Testis (tissue), 3 donors: ENCODE data around the gene SLC28A1. TPM values are rescaled to one million over a fixed set of nuclear protein-coding genes. Genes with fewer than 3 reads are reported as not detected.

Experiments used
- DNase-seq: peaks from one replicate; pipeline ENCODE4 v3.0.0-alpha.2; 2019
- H3K27ac ChIP-seq, 2 donors: fragments of 200-600 bp; sonication (generic); one replicate each; pipeline ENCODE4 v1.5.1; 2019
- H3K27me3 ChIP-seq: fragments of 200-600 bp; sonication (generic); one replicate; pipeline ENCODE4 v1.5.1; 2019
- H3K36me3 ChIP-seq: fragments of 200-600 bp; sonication (generic); one replicate; pipeline ENCODE4 v1.5.1; 2017; ENCODE audit warnings: low read depth; ENCODE audit errors: missing control alignments
- H3K4me1 ChIP-seq: fragments of 200-600 bp; sonication (generic); one replicate; pipeline ENCODE4 v1.5.1; 2019
- H3K4me3 ChIP-seq, 2 donors: fragments of 200-600 bp; sonication (generic); one replicate each; pipeline ENCODE4 v1.5.1; 2017 to 2019
- H3K9me3 ChIP-seq: fragments of 200-600 bp; sonication (generic); one replicate; pipeline ENCODE4 v1.5.1; 2017
- CTCF ChIP-seq, 3 experiments: fragments of 450-650 bp in 2 of 3; fragments of 200-600 bp in 1 of 3; sonication (generic) in 1 of 3; IDR thresholded peaks; one replicate each; pipeline ENCODE4 v1.5.1; 2016 to 2019; ENCODE audit warnings: antibody characterized with exemption in 3 of 3, mild to moderate bottlenecking in 2 of 3, moderate library complexity in 1 of 3
- POLR2A ChIP-seq: fragments of 450-650 bp; IDR thresholded peaks from one replicate; pipeline ENCODE4 v1.6.1; 2017; ENCODE audit warnings: antibody characterized with exemption, mild to moderate bottlenecking, moderate library complexity
- WGBS, 2 donors: methylation state at CpG; one replicate each; pipeline ENCODE4 v1.1.5; 2018; 5-methylcytosine and 5-hydroxymethylcytosine counted together
- intact Hi-C: fragments of 100-400 bp; cut with DNase I; formaldehyde crosslinking; loops from one replicate; pipeline ENCODE4 v1.15.1; 2023; ENCODE audit warnings: low total_unique reads
- polyA plus RNA-seq: library from polyadenylated mRNA; stranded (reverse); fragments of 350-450 nt; fragmentation: Illumina TruSeq; extraction: RNeasy Lipid Tissue Mini Kit (QIAGEN cat#74804); gene quantifications from one replicate; pipeline ENCODE4 v1.2.3, GENCODE V29; 2014; ENCODE audit warnings: low read depth, low replicate concordance; ENCODE audit not compliant: insufficient read depth
- total RNA-seq, 2 donors: library from RNA; depleted of rRNA; stranded (reverse); fragments of >200 nt; gene quantifications; one replicate each; pipeline ENCODE4 v1.2.3, GENCODE V29; 2016

Gene SLC28A1
- total and polyA plus RNA-seq, 3 donors from 2014 or later: 0.26 to 0.31 (median 0.31) TPM

GRCh38 chr15:84929795-84930603 is 45.5 kb downstream of the SLC28A1 start:
- intact Hi-C loops: no loop called here
- Histone ChIP-seq H3K9me3 (no peaks in the 10 kb centered on the region), H3K4me1 (peaks cover 6% of the 10 kb centered on the region), H3K27ac (no peak overlapping the region), H3K36me3 (no peaks in the 10 kb centered on the region), H3K27me3 (no peaks in the 10 kb centered on the region), H3K4me3 (no peak overlapping the region)
- no peak for TF ChIP-seq CTCF (IDR thresholded peaks at IDR 0.05)
- DNase-seq: no peak
- WGBS, 2 donors: 80 to 81% methylated on average over 5 of the region's 5 CpGs

DNA sequence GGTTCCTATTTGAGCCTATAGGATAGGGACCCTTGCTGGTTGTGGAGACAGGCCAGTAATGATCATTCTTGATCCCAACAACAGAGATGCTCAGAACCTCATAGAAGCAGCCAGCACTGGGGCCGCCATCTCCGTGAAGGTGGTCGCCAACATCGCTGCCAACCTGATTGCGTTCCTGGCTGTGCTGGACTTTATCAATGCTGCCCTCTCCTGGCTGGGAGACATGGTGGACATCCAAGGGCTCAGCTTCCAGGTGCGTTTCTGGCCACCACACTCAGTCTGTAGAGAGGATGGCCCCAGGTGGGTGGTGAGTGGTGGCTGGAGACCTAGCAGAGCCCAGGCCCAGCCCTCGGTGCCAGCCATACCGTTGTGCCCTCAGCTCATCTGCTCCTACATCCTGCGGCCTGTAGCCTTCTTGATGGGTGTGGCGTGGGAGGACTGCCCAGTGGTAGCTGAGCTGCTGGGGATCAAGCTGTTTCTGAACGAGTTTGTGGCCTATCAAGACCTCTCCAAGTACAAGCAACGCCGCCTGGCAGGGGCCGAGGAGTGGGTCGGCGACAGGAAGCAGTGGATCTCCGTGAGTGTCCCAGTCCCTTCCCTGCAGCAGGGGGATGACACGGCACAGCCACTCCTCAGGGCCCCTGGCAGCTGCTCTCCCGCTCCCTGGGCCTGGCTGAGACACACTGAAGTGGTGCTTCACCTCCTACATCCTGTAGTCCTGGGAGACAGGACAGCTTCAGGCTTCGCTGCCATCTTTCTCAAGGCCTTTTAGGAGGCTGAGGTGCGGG is 50.7 kb downstream of the SLC28A1 start:
- H3K9me3 ChIP-seq: no peaks in the 10 kb centered on the region
- intact Hi-C loops: no loop called here
- no peaks in the 10 kb centered on the region for H3K36me3 ChIP-seq
- H3K27me3 ChIP-seq: no peaks in the 10 kb centered on the region
- no peak overlapping the region for H3K27ac ChIP-seq
- TF ChIP-seq CTCF (IDR thresholded peaks at IDR 0.05) (no peak), POLR2A (no peak)
- no peak overlapping the region for H3K4me3 ChIP-seq
- DNase-seq: no peak
- no peaks in the 10 kb centered on the region for H3K4me1 ChIP-seq
- 87 to 88% methylated on average over 12 to 21 of the region's 21 CpGs for WGBS, 2 donors

GRCh38 chr15:84937144-84937543 is 52.7 kb downstream of the SLC28A1 start:
- no peaks in the 10 kb centered on the region for H3K36me3 ChIP-seq
- DNase-seq: no peak
- intact Hi-C loops: no loop called here

DNA sequence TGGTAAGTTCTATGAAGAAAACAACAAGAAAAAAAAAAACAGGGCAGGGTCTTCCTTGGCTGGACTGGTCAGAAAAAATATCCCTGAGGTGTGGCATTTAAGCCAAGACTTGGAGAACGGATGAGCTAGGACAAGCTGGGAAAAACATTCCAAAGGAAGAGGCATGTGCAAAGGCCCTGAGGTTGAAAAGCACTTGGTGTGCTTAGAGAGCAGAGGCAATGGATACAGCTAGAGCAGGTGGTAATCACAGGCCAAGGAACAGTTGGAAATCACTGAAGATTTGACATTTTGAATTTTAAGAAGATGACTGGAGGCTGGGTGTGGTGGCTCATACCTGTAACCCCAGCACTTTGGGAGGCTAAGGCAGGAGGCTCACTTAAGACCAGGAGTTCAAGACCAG is 54.3 kb downstream of the SLC28A1 start:
- no peaks in the 10 kb centered on the region for H3K27me3 ChIP-seq
- no peaks in the 10 kb centered on the region for H3K36me3 ChIP-seq
- TF ChIP-seq CTCF (IDR thresholded peaks at IDR 0.05) (no peak), POLR2A (no peak)
- no peaks in the 10 kb centered on the region for H3K4me1 ChIP-seq
- no peak overlapping the region for H3K27ac ChIP-seq
- no peak overlapping the region for H3K4me3 ChIP-seq
- WGBS, 2 donors: 97 to 100% methylated on average over 1 of the region's 1 CpG
- intact Hi-C loops: no loop called here
- no peaks in the 10 kb centered on the region for H3K9me3 ChIP-seq
- DNase-seq: no peak

More at GRCh38 chr15:84937144-84937543, 52.7 kb downstream of the SLC28A1 start:
- H3K4me1 ChIP-seq: no peaks in the 10 kb centered on the region
- 40 to 59% methylated on average over 5 of the region's 5 CpGs for WGBS, 2 donors
- no peaks in the 10 kb centered on the region for H3K9me3 ChIP-seq
- H3K4me3 ChIP-seq: no peak overlapping the region
- no peak overlapping the region for H3K27ac ChIP-seq
- H3K27me3 ChIP-seq: no peaks in the 10 kb centered on the region
- no peak for TF ChIP-seq POLR2A
- TF ChIP-seq CTCF (IDR thresholded peaks at IDR 0.05): no peak
